ENCODE data around the gene E4F1. TPM values are rescaled to one million over a fixed set of nuclear protein-coding genes. Genes with fewer than 3 reads are reported as not detected.
A peak's percentile ranks its signal among the peaks of the same experiment; 100 is the strongest.

The E4F1 gene
- total and polyA plus RNA-seq, 2 of the 13 experiments (the other 11 are each of a cell fraction or from before 2014, with no cell fraction given) = 13.8 to 19.5 TPM

- peak; percentile 80 for TF ChIP-seq HNRNPL (IDR thresholded peaks at IDR 0.05; ENCODE audit: low read depth, low read length)
- TF ChIP-seq KLF9 (CRISPR knock-in tag; IDR thresholded peaks at IDR 0.05; ENCODE audit: low read depth) = no peak
- TF ChIP-seq ZBTB33 (CRISPR knock-in tag; IDR thresholded peaks at IDR 0.05) = no peak
- TF ChIP-seq NONO (IDR thresholded peaks at IDR 0.05) = no peak
- TF ChIP-seq NONO (CRISPR knock-in tag; conservative IDR thresholded peaks at IDR 0.05) = peak; percentile 38; the same call in 1 of the 2 replicates
- no peak for TF ChIP-seq CC2D1A (CRISPR knock-in tag; IDR thresholded peaks at IDR 0.05)
- TF ChIP-seq ZNF550 (CRISPR knock-in tag; IDR thresholded peaks at IDR 0.05; ENCODE audit: borderline replicate concordance) = no peak
- TF ChIP-seq ZNF101 (CRISPR knock-in tag; IDR thresholded peaks at IDR 0.05; ENCODE audit: borderline replicate concordance, low read depth) = no peak
- no peak for TF ChIP-seq ZFP82 (CRISPR knock-in tag; IDR thresholded peaks at IDR 0.05; ENCODE audit: borderline replicate concordance)
- TF ChIP-seq E2F2 (CRISPR knock-in tag; IDR thresholded peaks at IDR 0.05; ENCODE audit: borderline replicate concordance) = no peak
- TF ChIP-seq, protein P1, sequence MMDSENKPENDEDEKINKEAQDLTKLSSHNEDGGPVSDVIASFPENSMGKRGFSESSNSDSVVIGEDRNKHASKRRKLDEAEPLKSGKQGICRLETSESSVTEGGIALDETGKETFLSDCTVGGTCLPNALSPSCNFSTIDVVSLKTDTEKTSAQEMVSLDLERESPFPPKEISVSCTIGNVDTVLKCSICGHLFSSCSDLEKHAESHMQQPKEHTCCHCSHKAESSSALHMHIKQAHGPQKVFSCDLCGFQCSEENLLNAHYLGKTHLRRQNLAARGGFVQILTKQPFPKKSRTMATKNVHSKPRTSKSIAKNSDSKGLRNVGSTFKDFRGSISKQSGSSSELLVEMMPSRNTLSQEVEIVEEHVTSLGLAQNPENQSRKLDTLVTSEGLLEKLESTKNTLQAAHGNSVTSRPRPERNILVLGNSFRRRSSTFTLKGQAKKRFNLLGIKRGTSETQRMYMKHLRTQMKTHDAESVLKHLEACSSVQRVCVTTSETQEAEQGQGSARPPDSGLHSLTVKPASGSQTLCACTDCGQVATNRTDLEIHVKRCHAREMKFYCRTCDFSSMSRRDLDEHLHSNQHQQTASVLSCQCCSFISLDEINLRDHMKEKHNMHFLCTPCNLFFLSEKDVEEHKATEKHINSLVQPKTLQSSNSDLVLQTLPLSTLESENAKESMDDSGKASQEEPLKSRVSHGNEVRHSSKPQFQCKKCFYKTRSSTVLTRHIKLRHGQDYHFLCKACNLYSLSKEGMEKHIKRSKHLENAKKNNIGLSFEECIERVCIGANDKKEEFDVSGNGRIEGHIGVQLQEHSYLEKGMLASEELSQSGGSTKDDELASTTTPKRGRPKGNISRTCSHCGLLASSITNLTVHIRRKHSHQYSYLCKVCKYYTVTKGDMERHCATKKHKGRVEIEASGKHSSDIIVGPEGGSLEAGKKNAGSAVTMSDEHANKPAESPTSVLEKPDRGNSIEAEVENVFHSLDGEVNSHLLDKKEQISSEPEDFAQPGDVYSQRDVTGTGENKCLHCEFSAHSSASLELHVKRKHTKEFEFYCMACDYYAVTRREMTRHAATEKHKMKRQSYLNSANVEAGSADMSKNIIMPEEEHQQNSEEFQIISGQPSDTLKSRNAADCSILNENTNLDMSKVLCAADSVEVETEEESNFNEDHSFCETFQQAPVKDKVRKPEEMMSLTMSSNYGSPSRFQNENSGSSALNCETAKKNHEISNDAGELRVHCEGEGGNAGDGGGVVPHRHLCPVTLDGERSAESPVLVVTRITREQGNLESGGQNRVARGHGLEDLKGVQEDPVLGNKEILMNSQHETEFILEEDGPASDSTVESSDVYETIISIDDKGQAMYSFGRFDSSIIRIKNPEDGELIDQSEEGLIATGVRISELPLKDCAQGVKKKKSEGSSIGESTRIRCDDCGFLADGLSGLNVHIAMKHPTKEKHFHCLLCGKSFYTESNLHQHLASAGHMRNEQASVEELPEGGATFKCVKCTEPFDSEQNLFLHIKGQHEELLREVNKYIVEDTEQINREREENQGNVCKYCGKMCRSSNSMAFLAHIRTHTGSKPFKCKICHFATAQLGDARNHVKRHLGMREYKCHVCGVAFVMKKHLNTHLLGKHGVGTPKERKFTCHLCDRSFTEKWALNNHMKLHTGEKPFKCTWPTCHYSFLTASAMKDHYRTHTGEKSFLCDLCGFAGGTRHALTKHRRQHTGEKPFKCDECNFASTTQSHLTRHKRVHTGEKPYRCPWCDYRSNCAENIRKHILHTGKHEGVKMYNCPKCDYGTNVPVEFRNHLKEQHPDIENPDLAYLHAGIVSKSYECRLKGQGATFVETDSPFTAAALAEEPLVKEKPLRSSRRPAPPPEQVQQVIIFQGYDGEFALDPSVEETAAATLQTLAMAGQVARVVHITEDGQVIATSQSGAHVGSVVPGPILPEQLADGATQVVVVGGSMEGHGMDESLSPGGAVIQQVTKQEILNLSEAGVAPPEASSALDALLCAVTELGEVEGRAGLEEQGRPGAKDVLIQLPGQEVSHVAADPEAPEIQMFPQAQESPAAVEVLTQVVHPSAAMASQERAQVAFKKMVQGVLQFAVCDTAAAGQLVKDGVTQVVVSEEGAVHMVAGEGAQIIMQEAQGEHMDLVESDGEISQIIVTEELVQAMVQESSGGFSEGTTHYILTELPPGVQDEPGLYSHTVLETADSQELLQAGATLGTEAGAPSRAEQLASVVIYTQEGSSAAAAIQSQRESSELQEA (CRISPR knock-in tag; IDR thresholded peaks at IDR 0.05; ENCODE audit: not compliant biosample characterization) = no peak
- TF ChIP-seq RNF2 (conservative IDR thresholded peaks at IDR 0.05; ENCODE audit: low read depth) = no peak
- no peak for TF ChIP-seq ZNF761 (CRISPR knock-in tag; conservative IDR thresholded peaks at IDR 0.05)
- TF ChIP-seq SETDB1 (CRISPR knock-in tag; IDR thresholded peaks at IDR 0.05; ENCODE audit: borderline replicate concordance) = no peak
- TF ChIP-seq KAT7 (CRISPR knock-in tag; IDR thresholded peaks at IDR 0.05; ENCODE audit: borderline replicate concordance) = no peak
- no peak for TF ChIP-seq ZNF263 (CRISPR knock-in tag; IDR thresholded peaks at IDR 0.05)
- no peak for TF ChIP-seq ZNF792 (CRISPR knock-in tag; IDR thresholded peaks at IDR 0.05)
- TF ChIP-seq RXRB (CRISPR knock-in tag; IDR thresholded peaks at IDR 0.05; ENCODE audit: borderline replicate concordance) = no peak
- TF ChIP-seq ZNF354B (CRISPR knock-in tag; IDR thresholded peaks at IDR 0.05) = no peak
- no peak for TF ChIP-seq ZNF44 (CRISPR knock-in tag; IDR thresholded peaks at IDR 0.05)
These were observed 14.9 kb downstream of the E4F1 start (continued) for GRCh38 chr16:2238150-2238837.
